ENCODE measurements around the gene LPIN2.

DNA sequence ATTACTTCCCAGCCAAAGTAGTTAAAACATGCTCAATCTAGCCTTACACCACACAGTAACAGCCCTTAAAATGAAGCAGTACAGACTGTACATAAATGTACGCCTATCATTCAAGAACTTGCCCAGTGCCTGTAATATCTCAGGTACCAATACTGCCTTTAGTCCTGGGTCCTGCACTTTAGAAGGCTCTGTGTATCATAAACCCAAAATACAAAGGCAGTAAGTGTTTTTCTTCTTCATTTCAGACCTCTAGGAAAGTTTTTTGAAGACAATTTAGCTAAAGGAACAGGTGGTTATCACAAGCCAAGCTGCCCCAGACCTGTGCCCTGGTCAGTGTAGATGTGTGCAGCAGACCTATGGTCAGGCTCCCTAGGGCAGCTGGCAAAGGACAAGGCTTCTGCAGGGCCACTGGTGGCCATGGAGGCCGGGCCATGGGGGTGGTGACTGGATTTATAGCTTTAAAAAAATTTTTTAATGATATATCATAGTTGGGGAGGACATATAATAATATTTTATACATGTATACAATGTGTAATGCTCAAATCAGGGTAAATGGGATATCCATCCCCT, 18.8 kb downstream of the LPIN2 start:
- TF ChIP-seq POLR2A (IDR thresholded peaks at IDR 0.05; ENCODE audit: extremely low read depth, insufficient read length) (no peak), CTCF (IDR thresholded peaks at IDR 0.05; ENCODE audit: low read depth, low read length) (no peak), MYC (IDR thresholded peaks at IDR 0.05; ENCODE audit: low read depth, low read length) (no peak), MAX (IDR thresholded peaks at IDR 0.05; ENCODE audit: low read depth, low read length) (no peak)
